ENCODE measurements around the gene CFB.
"Not testable (repeated sequence)": the region's sequence is repeated elsewhere in the genome, so short reads cannot be mapped to it uniquely, and the experiment has no call there.

Gene CFB

DNA sequence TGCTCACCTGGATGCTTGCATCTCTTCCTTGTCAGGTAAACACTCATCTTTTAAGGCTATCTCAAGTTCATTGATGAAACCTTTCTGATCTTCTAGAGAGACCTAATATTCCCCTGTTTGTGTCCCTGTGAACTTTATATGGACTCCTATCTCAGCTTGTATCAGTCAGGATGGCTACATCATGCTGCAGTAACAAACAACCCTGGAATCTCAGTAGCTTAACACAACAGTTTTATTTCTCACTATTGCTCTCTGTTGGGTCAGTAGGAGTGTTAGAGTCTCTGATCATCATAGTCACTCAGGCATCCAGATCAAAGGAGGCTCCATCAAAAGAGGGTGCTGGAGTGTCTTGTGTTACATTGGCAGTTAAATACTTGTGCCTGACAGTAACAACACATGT, 30.5 kb upstream of the CFB start:
- no peak for DNase-seq

DNA sequence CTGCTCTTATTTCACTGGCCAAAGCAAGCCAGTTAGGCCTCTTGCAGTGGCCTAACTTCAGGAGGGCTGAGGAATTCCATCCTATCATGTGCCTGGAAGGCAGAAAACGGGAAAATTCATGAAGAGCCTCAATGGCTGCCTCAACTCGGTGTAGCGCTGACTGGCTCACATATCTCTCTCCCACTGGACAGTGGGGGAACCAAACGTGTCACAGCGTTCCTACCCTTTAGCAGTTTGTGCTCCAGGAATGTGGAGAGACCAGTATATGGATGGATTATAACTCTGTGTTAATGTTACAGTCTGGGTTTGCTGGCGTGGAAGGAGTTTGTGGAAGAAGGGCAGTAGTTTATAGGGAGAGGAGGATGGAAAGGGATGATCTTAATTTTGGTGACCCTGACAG, 30.1 kb upstream of the CFB start:
- DNase-seq = no peak

DNA sequence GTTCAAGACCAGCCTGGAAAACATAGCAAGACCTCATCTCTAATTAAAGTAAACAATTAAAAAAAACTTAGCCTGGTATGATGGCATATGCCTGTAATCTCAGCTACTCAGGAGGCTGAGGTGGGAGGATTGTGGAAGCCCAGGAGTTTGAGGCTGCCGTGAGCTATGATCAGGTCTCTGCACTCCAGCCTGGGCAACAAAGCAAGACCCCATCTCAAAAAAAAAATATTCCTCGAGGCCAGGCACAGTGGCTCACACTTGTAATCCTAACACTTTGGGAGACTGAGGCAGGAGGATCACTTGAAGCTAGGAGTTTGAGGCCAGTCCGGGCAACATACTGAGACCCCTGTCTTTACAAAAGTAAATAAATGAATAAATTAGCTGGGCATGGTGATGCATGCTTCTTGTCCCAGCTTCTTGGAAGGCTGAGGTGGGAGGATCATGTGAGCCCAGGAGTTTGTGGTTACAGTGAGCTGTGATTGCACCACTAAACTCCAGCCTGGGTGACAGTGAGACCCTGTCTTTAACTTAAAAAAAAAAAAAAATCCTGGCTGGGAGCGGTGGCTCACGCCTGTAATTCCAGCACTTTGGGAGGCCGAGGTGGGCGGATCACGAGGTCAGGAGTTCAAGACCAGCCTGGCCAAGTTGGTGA, 27.7 kb upstream of the CFB start:
- no peak for DNase-seq

DNA sequence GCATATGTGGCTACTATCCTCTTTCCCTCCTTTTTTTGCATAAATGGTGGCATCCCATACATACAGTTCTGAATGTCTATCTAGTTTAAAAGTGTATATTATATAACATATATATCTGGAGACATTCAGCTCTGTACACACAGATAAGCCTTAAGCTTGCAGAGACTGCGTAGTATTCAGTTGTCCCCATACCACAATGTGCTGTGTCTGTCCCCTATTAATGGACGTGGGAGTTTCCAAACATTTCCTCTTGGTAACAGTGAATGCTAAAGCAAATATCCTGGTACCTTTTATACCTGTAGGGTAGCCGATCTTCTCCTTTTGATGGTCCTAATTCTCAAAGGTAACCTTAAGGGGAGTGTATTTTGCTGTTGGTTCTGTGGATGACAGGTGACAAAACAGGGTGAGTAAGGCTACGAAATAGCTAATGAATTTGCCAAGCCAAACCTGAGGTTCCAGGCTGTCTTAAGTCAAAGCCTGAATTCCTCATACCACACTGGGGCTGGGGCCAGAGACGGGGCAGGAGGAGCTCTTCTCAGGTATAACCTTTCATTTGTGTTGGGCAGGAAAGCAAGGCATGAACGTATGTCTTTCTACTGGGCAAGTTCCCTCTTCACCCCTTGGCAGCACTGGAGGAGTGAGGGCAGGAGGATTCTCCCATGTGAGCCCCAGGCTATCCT, 26.1 kb upstream of the CFB start:
- DNase-seq = no peak

DNA sequence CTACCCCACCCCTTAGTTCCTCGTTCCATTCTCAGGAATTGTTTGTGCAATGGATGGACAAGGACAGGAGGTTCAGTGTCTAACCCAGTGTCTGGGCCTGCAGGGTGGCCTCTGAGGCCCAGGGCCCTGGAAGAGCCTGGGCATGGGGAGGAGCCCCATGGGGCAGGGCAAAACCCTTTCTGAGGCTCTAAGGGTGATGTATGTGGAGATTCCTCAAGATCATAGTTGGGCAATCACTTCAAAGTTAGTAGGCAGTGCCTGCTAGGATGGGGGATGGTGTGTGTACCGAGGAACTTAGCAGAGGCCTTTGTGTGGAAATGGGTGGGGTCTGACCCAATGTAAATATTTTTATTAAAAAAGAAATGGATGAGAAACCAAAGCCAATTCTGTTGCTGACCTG, 25.1 kb upstream of the CFB start:
- DNase-seq = no peak

DNA sequence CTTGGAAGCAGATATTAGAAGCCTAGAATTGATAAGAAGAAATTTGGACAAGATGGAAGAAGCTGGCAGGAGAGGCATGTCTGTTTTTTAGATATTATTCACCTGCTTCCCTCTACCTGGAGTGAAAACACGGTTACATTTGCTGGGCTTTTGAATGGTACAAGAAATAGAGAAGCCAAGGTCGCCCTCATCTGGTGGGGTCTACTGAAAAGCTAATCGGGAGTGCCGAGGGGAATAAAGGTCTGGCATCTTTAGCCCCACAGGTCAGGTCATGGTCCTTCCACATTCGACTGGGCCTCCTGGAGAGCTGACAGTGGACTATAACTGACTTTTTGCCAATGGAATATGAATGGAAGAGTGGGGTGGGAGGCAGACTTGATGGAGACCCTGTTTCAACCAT, 23.0 kb upstream of the CFB start:
- DNase-seq = no peak

DNA sequence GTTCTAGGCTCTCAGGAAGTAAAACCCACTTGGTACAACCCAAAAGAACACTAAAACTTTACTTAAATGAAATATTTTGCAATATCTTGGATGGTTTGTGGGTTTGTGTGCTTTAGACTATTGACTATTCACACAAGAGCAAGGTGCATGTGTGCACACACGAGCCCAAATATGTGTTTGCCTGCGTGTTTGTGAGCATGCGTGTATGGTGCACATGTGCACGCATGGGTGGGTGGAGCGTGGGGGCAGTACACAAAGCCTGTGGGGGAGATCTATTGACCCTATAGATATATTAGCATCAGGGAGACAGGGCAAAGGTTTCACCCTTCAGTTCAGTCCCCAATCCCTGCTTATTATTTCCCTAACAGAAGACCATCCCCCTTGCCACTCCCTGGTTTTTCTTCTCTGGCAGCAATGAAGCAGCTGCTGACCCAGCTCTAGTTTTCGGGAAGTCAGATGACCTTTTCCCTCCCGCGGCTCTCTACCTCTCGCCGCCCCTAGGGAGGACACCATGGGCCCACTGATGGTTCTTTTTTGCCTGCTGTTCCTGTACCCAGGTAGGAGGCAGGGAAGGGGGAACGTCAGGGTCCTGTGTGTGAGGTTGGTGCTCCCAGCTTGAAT, 18.5 kb upstream of the CFB start, which contains the start of gene C2:
Gene C2, plus strand, starts transcription at position 476 of the 621 bp plus-strand sequence. Its CDS starts 36 bp downstream, at position 512.
- DNase-seq = no peak

DNA sequence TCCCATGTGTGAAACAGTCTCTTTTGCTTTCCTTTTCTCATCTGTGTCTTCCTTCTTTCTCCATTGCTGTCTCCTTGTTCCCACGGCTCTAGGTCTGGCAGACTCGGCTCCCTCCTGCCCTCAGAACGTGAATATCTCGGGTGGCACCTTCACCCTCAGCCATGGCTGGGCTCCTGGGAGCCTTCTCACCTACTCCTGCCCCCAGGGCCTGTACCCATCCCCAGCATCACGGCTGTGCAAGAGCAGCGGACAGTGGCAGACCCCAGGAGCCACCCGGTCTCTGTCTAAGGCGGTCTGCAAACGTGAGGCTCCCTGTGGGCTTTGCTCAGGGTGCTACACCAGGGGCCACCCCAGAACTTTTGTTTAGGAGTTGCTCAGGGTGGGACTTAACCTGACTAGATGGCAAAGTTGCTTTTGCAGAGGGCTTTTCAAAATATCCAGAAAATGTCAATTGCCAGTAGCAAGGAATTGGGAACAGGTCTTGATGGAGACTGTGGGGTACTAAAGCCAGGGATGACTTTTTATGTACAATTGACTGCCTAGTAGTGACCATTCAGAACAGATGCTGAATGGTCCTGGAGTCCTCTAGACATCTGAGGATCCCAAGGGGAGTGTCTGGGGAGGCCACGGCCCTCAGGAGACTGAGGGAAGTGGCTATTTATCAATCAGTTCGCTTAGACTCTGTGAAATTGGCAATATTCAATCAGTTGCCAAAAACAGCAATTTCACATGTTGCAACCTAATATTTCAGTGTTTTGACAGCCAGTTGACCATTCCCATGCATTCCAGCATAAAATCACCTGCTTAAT, 17.8 kb upstream of the CFB start:
- no peak for DNase-seq

DNA sequence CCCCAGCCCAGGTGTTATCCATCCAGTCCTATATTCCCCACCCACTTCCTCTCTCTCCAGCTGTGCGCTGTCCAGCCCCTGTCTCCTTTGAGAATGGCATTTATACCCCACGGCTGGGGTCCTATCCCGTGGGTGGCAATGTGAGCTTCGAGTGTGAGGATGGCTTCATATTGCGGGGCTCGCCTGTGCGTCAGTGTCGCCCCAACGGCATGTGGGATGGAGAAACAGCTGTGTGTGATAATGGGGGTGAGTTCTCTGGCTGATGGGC, 17.3 kb upstream of the CFB start:
- no peak for DNase-seq

DNA sequence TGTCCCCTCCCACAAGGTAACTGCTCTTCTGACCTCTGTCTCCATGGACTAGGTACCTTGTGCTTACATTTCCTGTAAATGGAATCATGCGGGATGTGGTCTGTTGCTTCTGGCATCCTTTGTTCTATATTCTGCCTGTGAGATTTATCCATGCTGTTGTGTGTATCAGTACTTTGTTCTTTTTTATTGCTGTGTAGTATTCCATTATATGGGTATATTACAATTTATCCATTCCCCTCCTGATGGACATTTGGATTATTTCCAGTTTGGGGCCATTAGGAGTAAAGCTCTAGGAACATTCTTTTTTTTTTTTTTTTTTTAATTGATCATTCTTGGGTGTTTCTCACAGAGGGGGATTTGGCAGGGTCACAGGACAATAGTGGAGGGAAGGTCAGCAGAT, 14.9 kb upstream of the CFB start:
- DNase-seq = no peak

DNA sequence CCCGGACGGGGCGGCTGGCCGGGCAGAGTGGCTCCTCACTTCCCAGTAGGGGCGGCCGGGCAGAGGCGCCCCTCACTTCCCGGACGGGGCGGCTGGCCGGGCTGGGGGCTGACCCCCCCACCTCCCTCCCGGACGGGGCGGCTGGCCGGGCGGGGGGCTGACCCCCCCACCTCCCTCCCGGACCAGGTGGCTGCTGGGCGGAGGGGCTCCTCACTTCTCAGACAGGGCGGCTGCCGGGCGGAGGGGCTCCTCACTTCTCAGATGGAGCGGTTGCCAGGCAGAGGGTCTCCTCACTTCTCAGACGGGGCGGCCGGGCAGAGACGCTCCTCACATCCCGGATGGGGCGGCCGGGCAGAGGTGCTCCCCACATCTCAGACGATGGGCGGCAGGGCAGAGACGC, 13.8 kb upstream of the CFB start:
- DNase-seq = not testable (repeated sequence)

DNA sequence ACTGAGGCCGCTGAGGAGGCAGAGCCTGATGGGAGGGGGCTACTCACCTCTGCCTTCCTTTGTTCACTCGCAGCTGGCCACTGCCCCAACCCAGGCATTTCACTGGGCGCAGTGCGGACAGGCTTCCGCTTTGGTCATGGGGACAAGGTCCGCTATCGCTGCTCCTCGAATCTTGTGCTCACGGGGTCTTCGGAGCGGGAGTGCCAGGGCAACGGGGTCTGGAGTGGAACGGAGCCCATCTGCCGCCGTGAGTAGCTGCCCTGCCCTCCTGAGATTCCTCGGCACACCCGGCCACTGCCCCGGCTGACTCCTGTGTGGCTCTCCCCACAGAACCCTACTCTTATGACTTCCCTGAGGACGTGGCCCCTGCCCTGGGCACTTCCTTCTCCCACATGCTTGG, 12.4 kb upstream of the CFB start:
- no peak for DNase-seq

DNA sequence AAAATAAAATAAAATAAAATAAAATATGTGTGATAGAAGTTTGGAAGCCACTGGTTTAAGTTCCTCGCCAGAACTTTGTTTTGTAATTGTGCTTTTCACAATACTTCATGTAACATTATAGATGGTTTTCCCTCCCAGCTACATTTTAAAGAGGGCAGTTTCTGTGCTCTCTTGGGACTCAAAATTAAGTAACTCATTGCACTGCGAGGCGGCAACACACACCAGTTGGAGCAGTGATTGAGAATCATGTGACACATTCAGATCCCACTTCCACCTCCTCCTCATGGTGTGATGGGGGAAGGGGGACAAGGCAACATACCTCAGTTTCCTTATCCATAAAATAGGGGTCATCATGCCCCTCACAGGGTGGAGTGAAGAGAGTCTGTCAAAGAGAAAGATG, 10.9 kb upstream of the CFB start:
- DNase-seq = no peak

DNA sequence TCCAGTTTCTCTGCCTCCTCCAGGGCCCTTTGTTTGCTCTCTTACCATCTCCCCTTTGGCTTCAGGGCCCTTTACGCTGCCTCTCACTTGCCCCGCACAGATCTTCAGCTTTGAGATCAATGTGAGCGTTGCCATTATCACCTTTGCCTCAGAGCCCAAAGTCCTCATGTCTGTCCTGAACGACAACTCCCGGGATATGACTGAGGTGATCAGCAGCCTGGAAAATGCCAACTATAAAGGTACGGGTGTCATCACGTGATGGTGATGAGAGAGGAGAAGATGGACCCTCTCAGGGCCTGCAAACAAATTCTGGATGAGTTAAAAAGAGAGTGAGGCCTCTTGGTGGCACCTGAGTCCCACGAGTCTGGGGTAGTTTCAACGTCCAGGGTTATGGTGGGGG, 10.1 kb upstream of the CFB start:
- DNase-seq = no peak

DNA sequence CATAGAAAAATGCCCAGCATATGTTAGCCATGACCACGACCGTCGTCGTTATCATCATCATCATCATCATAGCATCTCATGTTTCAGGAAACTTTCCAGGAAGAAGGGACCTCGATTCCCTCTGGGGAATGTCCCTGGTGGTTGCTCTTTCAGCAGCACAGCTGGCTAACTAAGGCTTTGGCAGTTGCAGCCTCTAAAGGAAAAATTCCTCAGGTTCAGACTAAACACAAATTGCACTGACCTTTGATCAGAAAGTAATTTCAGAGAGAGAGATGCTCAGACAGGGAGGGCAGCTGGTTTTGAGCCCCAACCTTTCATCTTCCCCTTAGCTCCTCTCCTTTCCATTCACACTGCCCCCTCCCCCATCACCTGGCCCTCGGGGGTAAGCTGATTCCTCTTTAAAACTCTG, 5.6 kb upstream of the CFB start:
- DNase-seq = peak; percentile 46

DNA sequence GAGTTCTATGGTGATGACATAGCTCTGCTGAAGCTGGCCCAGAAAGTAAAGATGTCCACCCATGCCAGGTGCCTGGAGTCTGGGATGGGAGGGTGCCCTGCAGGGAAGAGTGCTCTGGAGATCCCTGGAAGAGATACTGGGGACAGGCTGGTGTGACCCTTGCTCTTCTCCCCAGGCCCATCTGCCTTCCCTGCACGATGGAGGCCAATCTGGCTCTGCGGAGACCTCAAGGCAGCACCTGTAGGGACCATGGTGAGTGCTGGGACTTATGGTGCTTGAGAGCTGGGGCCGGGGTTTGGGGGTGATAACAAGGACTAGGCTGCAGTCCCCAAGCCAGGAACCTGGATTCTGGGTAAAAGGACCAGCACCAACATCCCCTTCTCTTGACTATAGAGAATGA, 2.2 kb upstream of the CFB start:
- DNase-seq = no peak

DNA sequence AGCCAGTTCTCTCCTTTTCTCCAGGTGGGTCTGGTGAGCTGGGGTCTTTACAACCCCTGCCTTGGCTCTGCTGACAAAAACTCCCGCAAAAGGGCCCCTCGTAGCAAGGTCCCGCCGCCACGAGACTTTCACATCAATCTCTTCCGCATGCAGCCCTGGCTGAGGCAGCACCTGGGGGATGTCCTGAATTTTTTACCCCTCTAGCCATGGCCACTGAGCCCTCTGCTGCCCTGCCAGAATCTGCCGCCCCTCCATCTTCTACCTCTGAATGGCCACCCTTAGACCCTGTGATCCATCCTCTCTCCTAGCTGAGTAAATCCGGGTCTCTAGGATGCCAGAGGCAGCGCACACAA, 765 bp upstream of the CFB start:
- DNase-seq = no peak

DNA sequence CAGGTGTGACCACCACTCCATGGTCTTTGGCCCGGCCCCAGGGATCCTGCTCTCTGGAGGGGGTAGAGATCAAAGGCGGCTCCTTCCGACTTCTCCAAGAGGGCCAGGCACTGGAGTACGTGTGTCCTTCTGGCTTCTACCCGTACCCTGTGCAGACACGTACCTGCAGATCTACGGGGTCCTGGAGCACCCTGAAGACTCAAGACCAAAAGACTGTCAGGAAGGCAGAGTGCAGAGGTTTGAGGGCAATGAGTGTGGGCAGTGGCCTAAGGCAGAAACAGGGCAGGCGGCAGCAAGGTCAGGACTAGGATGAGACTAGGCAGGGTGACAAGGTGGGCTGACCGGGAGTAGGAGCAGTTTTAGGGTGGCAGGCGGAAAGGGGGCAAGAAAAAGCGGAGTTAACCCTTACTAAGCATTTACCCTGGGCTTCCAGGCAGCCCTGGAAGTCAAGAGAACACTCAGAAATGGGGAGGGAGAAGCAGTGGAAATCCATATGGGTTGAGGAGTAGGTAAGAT, 533 bp downstream of the CFB start:
- no peak for DNase-seq

DNA sequence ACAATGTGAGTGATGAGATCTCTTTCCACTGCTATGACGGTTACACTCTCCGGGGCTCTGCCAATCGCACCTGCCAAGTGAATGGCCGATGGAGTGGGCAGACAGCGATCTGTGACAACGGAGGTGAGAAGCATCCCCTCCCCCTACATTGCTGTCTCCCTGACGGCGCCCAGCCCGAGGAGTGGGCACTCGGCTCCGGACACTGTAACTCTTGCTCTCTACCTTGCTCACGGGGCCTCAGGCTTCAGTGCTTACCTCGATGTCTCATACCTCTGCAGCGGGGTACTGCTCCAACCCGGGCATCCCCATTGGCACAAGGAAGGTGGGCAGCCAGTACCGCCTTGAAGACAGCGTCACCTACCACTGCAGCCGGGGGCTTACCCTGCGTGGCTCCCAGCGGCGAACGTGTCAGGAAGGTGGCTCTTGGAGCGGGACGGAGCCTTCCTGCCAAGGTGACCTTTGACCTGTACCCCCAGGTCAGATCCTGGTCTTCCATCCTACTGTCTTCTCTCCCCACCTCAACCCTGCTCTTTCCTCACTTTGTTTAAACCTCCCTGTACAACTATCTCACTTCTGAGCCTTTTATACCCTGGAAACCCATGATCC, 1.3 kb downstream of the CFB start:
- no peak for DNase-seq

DNA sequence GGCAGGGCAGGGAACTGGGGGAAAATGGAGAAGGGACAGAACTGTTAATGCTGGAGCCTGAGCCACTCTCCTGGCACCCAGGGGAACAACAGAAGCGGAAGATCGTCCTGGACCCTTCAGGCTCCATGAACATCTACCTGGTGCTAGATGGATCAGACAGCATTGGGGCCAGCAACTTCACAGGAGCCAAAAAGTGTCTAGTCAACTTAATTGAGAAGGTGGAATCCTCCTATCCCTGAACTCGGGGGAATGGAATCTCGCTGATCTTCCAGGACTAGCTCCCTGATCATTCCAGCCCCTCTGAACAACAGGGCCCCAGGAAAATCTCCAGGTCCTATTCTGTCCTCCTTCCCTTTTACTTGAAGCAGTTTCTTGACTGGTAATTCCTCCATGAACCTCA, 2.0 kb downstream of the CFB start:
- DNase-seq = no peak

DNA sequence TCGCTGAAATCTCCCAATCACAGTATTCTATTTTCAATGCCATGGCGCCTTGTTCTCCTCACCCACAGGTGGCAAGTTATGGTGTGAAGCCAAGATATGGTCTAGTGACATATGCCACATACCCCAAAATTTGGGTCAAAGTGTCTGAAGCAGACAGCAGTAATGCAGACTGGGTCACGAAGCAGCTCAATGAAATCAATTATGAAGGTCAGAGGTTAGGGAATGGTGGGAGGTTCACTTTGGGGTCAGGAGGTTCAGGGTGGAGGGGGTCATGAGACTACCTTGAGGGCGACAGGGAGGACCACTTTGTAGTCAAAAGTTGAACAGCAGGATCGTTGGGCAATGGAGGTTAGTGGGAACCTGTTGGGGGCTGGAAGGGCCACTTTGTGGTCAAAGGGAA, 2.4 kb downstream of the CFB start:
- no peak for DNase-seq

DNA sequence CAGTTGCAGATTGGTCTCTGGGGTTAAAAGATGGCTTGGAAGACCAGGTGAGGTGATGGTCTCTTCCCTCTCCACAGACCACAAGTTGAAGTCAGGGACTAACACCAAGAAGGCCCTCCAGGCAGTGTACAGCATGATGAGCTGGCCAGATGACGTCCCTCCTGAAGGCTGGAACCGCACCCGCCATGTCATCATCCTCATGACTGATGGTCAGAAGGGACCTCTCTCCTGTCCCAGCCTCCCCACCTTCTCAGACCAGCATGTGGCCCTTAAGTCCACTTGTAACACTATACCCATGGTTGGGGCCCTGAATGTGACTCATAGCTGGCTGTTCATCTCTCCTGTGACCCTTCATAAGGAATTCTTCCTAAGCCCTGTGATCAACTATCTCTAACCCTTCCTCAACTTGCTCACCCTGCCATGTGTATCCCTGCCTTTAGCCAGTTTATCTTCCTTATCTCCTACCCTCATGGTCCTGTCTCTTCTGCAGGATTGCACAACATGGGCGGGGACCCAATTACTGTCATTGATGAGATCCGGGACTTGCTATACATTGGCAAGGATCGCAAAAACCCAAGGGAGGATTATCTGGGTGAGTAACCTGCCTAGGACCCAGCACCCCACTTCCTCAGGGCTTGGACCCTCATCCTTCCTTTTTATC, 3.0 kb downstream of the CFB start:
- DNase-seq = no peak
